Stomach (tissue), 4 donors: ENCODE results near the gene AKAP12.

Source experiments
- EP300 ChIP-seq: sonication (generic); formaldehyde crosslinking; IDR thresholded peaks from one replicate; pipeline ENCODE4 v1.6.1; 2017; ENCODE audit warnings: antibody characterized with exemption
- POLR2A ChIP-seq, 4 donors: fragments of 450-650 bp; IDR thresholded peaks; one replicate each; pipeline ENCODE4 v1.6.1; 2016; ENCODE audit warnings: antibody characterized with exemption in 4 of 4, control low read depth in 2 of 4, mild to moderate bottlenecking in 1 of 4, moderate library complexity in 1 of 4
- TF ChIP-seq, protein P1 (sequence below), 7 experiments: fragments of 450-650 bp in 4 of 7; fragments of 200-600 bp in 3 of 7; sonication (generic) in 3 of 7; IDR thresholded peaks; one replicate each; pipeline ENCODE4 v1.5.1; 2016 to 2019; ENCODE audit warnings: antibody characterized with exemption in 7 of 7, control low read depth in 2 of 7, mild to moderate bottlenecking in 1 of 7

DNA sequence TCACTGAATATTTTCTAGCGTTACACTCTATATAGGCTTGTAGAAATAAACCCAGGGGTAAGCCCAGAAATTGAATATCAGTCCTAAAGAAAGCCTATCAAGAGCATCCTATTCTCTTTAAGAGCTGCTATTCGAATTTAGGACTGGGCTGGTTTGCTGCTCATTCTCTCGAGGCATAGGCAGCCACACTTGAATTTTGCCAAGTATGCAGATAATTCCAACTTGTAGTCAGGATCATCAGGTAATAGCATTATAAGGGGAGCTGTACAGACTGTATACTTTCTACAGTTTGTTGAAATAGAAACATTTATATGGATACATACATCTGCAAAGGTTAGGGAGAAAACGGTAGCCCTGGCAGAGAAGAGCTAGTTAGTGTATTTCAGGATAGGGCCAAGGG lies 153.6 kb downstream of the AKAP12 start:
- TF ChIP-seq EP300 (no peak), POLR2A (IDR thresholded peaks at IDR 0.05) (no peak)
- TF ChIP-seq, protein P1, sequence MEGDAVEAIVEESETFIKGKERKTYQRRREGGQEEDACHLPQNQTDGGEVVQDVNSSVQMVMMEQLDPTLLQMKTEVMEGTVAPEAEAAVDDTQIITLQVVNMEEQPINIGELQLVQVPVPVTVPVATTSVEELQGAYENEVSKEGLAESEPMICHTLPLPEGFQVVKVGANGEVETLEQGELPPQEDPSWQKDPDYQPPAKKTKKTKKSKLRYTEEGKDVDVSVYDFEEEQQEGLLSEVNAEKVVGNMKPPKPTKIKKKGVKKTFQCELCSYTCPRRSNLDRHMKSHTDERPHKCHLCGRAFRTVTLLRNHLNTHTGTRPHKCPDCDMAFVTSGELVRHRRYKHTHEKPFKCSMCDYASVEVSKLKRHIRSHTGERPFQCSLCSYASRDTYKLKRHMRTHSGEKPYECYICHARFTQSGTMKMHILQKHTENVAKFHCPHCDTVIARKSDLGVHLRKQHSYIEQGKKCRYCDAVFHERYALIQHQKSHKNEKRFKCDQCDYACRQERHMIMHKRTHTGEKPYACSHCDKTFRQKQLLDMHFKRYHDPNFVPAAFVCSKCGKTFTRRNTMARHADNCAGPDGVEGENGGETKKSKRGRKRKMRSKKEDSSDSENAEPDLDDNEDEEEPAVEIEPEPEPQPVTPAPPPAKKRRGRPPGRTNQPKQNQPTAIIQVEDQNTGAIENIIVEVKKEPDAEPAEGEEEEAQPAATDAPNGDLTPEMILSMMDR (IDR thresholded peaks at IDR 0.05) = no peak
